Transverse colon (tissue), 3 donors: ENCODE data around the gene SHC1.

Experiments used
- CTCF ChIP-seq, 5 experiments: fragments of 200-600 bp in 3 of 5; fragments of 450-650 bp in 2 of 5; sonication (generic) in 3 of 5; IDR thresholded peaks; 1 replicate in 2 of 5; 2 replicates in 3 of 5; pipeline ENCODE4 v1.5.1; 2016 to 2017; ENCODE audit warnings: antibody characterized with exemption in 5 of 5, inconsistent platforms in 3 of 5, mild to moderate bottlenecking in 2 of 5, moderate library complexity in 1 of 5
- EP300 ChIP-seq: sonication (generic); formaldehyde crosslinking; IDR thresholded peaks from one replicate; pipeline ENCODE4 v1.6.1; 2017; ENCODE audit warnings: antibody characterized with exemption, low read depth
- POLR2A ChIP-seq: fragments of 450-650 bp; IDR thresholded peaks from one replicate; pipeline ENCODE4 v1.6.1; 2016; ENCODE audit warnings: antibody characterized with exemption, mild to moderate bottlenecking, moderate library complexity

DNA sequence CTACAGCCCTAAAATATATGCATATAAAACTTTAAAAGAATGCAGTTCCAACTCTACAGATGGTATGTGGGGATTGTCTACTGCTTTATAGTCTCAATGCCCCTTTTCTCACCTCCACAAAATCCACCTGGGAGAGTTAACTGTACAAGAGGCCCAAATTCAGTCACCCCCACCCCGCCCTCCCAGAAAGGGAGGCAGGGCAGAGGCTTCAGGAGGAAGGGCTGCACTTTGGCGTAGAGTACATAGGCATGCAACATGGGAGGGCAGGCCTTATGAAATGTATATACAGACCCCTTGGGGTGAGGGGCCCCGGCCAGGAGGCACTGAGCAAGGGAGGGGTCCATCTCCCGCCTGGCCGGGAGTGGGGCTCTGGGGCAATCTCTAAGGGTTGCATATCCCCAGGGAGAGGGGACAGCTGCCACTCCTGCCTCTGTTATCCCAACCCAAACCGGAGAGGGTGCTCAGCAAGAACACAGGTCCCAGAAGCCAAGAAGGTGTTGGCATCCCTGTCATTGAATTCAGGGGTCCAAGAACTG lies 7.7 kb downstream of the SHC1 start:
- TF ChIP-seq CTCF (IDR thresholded peaks at IDR 0.05), result no peak
- no peak for TF ChIP-seq EP300
- TF ChIP-seq POLR2A, result no peak
